Fibroblast of lung (primary cell): ENCODE data around the gene CDH4.

Source experiments
- CTCF ChIP-seq, 2 donors: IDR thresholded peaks in 1 of 2; conservative IDR thresholded peaks in 1 of 2; 1 replicate in 1 of 2; 2 replicates in 1 of 2; pipeline ENCODE4 v1.5.1; 2011 to 2012; ENCODE audit warnings: low read length in 2 of 2, control low read depth in 1 of 2, inconsistent platforms in 1 of 2, low read depth in 1 of 2, mild to moderate bottlenecking in 1 of 2
- EZH2 ChIP-seq: IDR thresholded peaks from 2 replicates; pipeline ENCODE4 v1.5.1; 2012; ENCODE audit warnings: low read length, control low read depth, mild to moderate bottlenecking; ENCODE audit errors: missing control alignments

- TF ChIP-seq CTCF (conservative IDR thresholded peaks at IDR 0.05 in 1 of 2, IDR thresholded peaks at IDR 0.05 in 1 of 2; ENCODE audit: low read depth in 1 of 2, low read length in 2 of 2) (no peak), EZH2 (no peak)
These were observed 262.3 kb downstream of the CDH4 start for GRCh38 chr20:61514396-61514795.
